Measurements from ENCODE around the gene HSF2.
"Not testable (repeated sequence)": the region's sequence is repeated elsewhere in the genome, so short reads cannot be mapped to it uniquely, and the experiment has no call there.

The HSF2 gene

GRCh38 chr6:122416825-122417224, 17.4 kb downstream of the HSF2 start:
- H3K27ac Mint-ChIP-seq, result no peak overlapping the region
- no peak for ATAC-seq

DNA sequence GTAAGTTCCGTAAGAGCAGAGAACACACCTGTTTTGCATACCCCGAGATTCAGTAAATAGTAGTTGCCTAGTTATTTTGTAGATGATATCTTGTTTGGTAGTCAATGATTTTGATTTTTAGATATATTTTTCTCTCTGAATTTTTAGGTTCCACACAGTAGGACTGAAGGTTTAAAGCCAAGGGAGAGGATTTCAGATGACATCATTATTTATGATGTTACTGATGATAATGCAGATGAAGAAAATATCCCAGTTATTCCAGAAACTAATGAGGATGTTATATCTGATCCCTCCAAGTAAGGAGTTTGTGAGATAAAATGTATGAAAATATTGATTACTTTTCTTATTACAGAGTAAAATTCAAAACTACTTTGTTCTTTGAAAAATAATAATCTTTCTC, 22.6 kb downstream of the HSF2 start:
- no peak overlapping the region for H3K4me3 Mint-ChIP-seq
- H3K9me3 Mint-ChIP-seq, result no peaks in the 10 kb centered on the region
- no peaks in the 10 kb centered on the region for H3K4me1 Mint-ChIP-seq
- no peak for ATAC-seq
- no peaks in the 10 kb centered on the region for H3K27me3 Mint-ChIP-seq
- H3K27ac Mint-ChIP-seq, result no peak overlapping the region
- peaks cover 43% of the 10 kb centered on the region for H3K36me3 Mint-ChIP-seq

More at GRCh38 chr6:122416825-122417224, 17.4 kb downstream of the HSF2 start:
- H3K9me3 Mint-ChIP-seq, result no peaks in the 10 kb centered on the region
- H3K36me3 Mint-ChIP-seq, result peaks cover 28% of the 10 kb centered on the region
- H3K4me3 Mint-ChIP-seq, result no peak overlapping the region
- no peaks in the 10 kb centered on the region for H3K4me1 Mint-ChIP-seq
- no peaks in the 10 kb centered on the region for H3K27me3 Mint-ChIP-seq

- no peak for ATAC-seq
- Mint-ChIP-seq H3K4me3 (no peak overlapping the region), H3K9me3 (no peaks in the 10 kb centered on the region), H3K27ac (no peak overlapping the region), H3K27me3 (no peaks in the 10 kb centered on the region), H3K36me3 (peaks cover 50% of the 10 kb centered on the region), H3K4me1 (no peaks in the 10 kb centered on the region)
Observed at GRCh38 chr6:122422614-122423267, 23.3 kb downstream of the HSF2 start.

DNA sequence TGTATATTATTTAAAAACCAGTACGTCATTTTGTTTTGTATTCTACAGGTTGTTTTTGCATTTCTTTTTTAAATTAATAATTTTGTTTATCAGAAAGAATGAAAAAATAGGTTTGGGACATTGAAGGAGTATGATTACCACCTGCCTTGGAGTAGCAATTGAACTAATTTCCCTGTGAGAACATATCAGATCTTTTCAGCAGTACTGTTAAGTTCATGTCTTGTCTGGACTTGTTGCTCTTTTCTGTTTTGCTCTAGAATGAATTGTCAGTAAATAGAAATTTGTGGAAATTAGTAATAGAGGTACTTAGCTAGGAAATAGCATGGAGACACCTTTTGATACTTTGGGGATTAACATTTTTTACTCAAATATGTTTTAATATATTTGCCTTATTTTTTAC, 24.3 kb downstream of the HSF2 start:
- Mint-ChIP-seq H3K4me1 (no peaks in the 10 kb centered on the region), H3K36me3 (peaks cover 50% of the 10 kb centered on the region), H3K27me3 (no peaks in the 10 kb centered on the region), H3K9me3 (no peaks in the 10 kb centered on the region), H3K4me3 (no peak overlapping the region), H3K27ac (no peak overlapping the region)
- no peak for ATAC-seq

GRCh38 chr6:122426597-122426996, 27.1 kb downstream of the HSF2 start:
- no peak for ATAC-seq
- H3K4me3 Mint-ChIP-seq, result no peak overlapping the region
- no peaks in the 10 kb centered on the region for H3K4me1 Mint-ChIP-seq
- no peaks in the 10 kb centered on the region for H3K27me3 Mint-ChIP-seq
- peaks cover 60% of the 10 kb centered on the region for H3K36me3 Mint-ChIP-seq
- H3K9me3 Mint-ChIP-seq, result no peaks in the 10 kb centered on the region
- H3K27ac Mint-ChIP-seq, result no peak overlapping the region

GRCh38 chr6:122428781-122429180, 29.3 kb downstream of the HSF2 start:
- Mint-ChIP-seq H3K4me1 (no peaks in the 10 kb centered on the region), H3K9me3 (no peaks in the 10 kb centered on the region), H3K27me3 (no peaks in the 10 kb centered on the region), H3K4me3 (no peak overlapping the region), H3K36me3 (peaks cover 55% of the 10 kb centered on the region), H3K27ac (no peak overlapping the region)
- no peak for ATAC-seq

DNA sequence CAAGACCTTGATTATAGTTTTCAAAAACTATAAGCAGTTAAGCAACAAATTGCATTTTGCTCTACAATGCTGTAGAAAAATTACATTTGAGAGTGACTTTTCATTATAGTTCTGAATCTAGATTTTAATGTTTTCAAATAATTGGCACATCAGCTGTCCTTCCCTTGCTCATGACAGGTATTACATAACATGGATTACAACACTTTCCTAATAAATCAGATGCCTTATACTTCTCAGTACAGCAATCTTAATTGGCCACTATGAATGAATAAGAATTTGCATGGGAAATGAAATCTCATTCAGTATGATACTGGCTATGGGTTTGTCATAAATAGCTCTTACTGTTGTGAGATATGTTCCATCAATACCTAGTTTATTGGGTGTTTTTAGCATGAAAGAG, 29.9 kb downstream of the HSF2 start:
- Mint-ChIP-seq H3K27me3 (no peaks in the 10 kb centered on the region), H3K4me3 (no peak overlapping the region), H3K36me3 (peaks cover 54% of the 10 kb centered on the region), H3K27ac (no peak overlapping the region), H3K4me1 (no peaks in the 10 kb centered on the region), H3K9me3 (no peaks in the 10 kb centered on the region)
- no peak for ATAC-seq

- H3K27me3 Mint-ChIP-seq, result no peaks in the 10 kb centered on the region
- H3K4me1 Mint-ChIP-seq, result no peaks in the 10 kb centered on the region
- no peaks in the 10 kb centered on the region for H3K9me3 Mint-ChIP-seq
- H3K4me3 Mint-ChIP-seq, result no peak overlapping the region
- ATAC-seq, result no peak
- H3K36me3 Mint-ChIP-seq, result peaks cover 45% of the 10 kb centered on the region
- no peak overlapping the region for H3K27ac Mint-ChIP-seq
Observed at GRCh38 chr6:122431780-122432179, 32.3 kb downstream of the HSF2 start.

DNA sequence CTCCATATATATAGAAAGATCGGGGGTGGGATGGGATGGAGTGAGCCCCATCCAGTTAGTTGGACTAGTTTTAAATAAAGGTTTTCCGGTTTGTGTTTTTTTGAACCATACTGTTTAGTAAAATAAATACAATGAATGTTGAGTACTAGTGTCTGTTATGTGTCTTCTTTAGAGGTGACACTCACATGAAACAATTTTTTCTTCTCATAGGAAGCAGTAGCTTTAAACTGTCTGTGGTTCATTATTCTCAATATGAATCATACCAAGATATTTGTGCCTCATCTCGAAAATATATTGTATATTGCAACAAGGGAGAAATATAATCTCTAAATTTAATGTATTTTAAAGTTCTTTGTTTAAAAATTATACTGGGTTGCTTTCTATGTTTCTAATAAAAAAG, 33.4 kb downstream of the HSF2 start:
- no peak overlapping the region for H3K27ac Mint-ChIP-seq
- no peak overlapping the region for H3K4me3 Mint-ChIP-seq
- peaks cover 47% of the 10 kb centered on the region for H3K36me3 Mint-ChIP-seq
- H3K4me1 Mint-ChIP-seq, result no peaks in the 10 kb centered on the region
- ATAC-seq, result no peak
- H3K27me3 Mint-ChIP-seq, result no peaks in the 10 kb centered on the region
- no peaks in the 10 kb centered on the region for H3K9me3 Mint-ChIP-seq

- H3K27me3 Mint-ChIP-seq, result no peaks in the 10 kb centered on the region
- H3K27ac Mint-ChIP-seq, result no peak overlapping the region
- H3K4me1 Mint-ChIP-seq, result no peaks in the 10 kb centered on the region
- peaks cover 73% of the 10 kb centered on the region for H3K36me3 Mint-ChIP-seq
- no peak overlapping the region for H3K4me3 Mint-ChIP-seq
- ATAC-seq, result no peak
- H3K9me3 Mint-ChIP-seq, result peaks cover 10% of the 10 kb centered on the region
Observed at GRCh38 chr6:122438975-122439374, 39.5 kb downstream of the HSF2 start.

GRCh38 chr6:122445274-122445673, 45.8 kb downstream of the HSF2 start:
- no peaks in the 10 kb centered on the region for H3K27me3 Mint-ChIP-seq
- H3K27ac Mint-ChIP-seq, result no peak overlapping the region
- no peaks in the 10 kb centered on the region for H3K9me3 Mint-ChIP-seq
- no peak for ATAC-seq
- peaks cover 51% of the 10 kb centered on the region for H3K36me3 Mint-ChIP-seq
- no peaks in the 10 kb centered on the region for H3K4me1 Mint-ChIP-seq
- no peak overlapping the region for H3K4me3 Mint-ChIP-seq

DNA sequence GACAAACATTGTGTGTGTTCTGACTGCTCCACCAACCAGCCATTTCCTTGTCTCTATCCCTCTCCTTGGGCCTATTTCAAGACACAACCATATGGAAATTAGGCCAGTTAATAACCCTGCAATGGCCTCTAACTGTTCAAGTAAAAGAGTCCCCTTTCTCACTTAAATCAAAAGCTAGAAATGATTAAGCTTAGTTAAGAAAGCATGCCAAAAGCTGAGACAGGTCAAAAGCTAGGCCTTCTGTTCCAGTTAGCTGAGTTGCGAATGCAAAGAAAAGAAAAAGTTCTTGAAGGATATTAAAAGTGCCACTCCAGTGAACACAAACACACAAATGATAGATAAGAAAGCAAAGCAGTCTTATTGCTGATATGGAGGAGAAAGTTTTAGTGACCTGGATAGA, 49.6 kb downstream of the HSF2 start:
- no peak for ATAC-seq
- peaks cover 50% of the 10 kb centered on the region for H3K36me3 Mint-ChIP-seq
- peak overlapping the region; percentile 65 for H3K27ac Mint-ChIP-seq
- H3K4me3 Mint-ChIP-seq, result no peak overlapping the region
- H3K4me1 Mint-ChIP-seq, result no peaks in the 10 kb centered on the region
- H3K9me3 Mint-ChIP-seq, result no peaks in the 10 kb centered on the region
- H3K27me3 Mint-ChIP-seq, result no peaks in the 10 kb centered on the region

DNA sequence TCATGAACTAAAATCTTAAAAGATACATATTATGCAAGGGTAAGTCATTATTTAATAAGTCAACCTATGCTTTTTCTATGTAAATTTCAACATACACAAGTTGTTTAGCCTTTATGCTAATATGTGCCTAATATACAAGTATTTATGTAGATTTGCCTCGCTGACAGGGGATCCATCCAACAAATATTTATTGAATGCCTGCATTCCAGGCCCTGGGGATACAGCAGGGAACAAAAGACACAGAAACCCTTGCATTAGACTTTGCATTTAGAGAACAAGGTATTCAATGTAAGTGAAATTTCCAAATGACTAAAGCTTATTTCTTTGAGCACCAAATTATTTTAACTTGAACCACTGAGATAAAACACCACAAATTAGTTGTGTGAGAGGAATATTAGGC, 53.1 kb downstream of the HSF2 start:
- Mint-ChIP-seq H3K4me3 (no peak overlapping the region), H3K27me3 (no peaks in the 10 kb centered on the region), H3K9me3 (no peaks in the 10 kb centered on the region), H3K27ac (no peak overlapping the region), H3K4me1 (peaks cover 11% of the 10 kb centered on the region), H3K36me3 (peaks cover 56% of the 10 kb centered on the region)
- ATAC-seq, result no peak

- Mint-ChIP-seq H3K27me3 (no peaks in the 10 kb centered on the region), H3K4me1 (peaks cover 33% of the 10 kb centered on the region), H3K36me3 (peaks cover 59% of the 10 kb centered on the region), H3K4me3 (no peak overlapping the region), H3K9me3 (no peaks in the 10 kb centered on the region), H3K27ac (no peak overlapping the region)
- ATAC-seq, result no peak
Observed at GRCh38 chr6:122454673-122455072, 55.2 kb downstream of the HSF2 start.

- not testable (repeated sequence) for H3K9me3 Mint-ChIP-seq, H3K27ac Mint-ChIP-seq, H3K4me3 Mint-ChIP-seq, H3K27me3 Mint-ChIP-seq, ATAC-seq
- H3K4me1 Mint-ChIP-seq, result peaks cover 37% of the 10 kb centered on the region
- H3K36me3 Mint-ChIP-seq, result peaks cover 56% of the 10 kb centered on the region
Observed at GRCh38 chr6:122455116-122455515, 55.7 kb downstream of the HSF2 start.

DNA sequence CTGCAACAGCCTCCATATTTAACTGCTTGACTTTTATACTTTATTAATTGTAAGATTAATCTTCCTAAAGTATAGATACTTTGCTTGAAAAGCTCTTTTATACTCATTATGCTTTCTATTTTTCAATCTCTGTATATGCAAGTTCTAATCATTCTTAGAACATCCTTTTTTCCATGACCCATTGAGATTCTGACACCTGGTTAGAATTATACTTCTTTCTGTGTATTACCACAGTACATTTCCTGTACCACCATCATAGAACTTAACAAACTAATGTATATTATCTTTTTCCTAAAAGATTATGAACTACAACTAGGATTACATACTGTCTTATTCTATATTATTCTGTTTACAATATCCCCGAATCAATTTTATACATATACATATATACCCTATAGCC, 58.6 kb downstream of the HSF2 start:
- no peak for ATAC-seq
- no peaks in the 10 kb centered on the region for H3K27me3 Mint-ChIP-seq
- peaks cover 64% of the 10 kb centered on the region for H3K4me1 Mint-ChIP-seq
- H3K9me3 Mint-ChIP-seq, result no peaks in the 10 kb centered on the region
- peaks cover 59% of the 10 kb centered on the region for H3K36me3 Mint-ChIP-seq
- no peak overlapping the region for H3K27ac Mint-ChIP-seq
- no peak overlapping the region for H3K4me3 Mint-ChIP-seq

GRCh38 chr6:122459240-122459639, 59.8 kb downstream of the HSF2 start:
- H3K9me3 Mint-ChIP-seq, result no peaks in the 10 kb centered on the region
- peaks cover 71% of the 10 kb centered on the region for H3K4me1 Mint-ChIP-seq
- no peak for ATAC-seq
- H3K27ac Mint-ChIP-seq, result peak overlapping the region; percentile 32
- H3K27me3 Mint-ChIP-seq, result no peaks in the 10 kb centered on the region
- H3K4me3 Mint-ChIP-seq, result no peak overlapping the region
- H3K36me3 Mint-ChIP-seq, result peaks cover 54% of the 10 kb centered on the region

Data from stimulated activated memory B cell treated with anti-CD40 and anti-IgM and Interleukin-4, amounts not matched to agents 10 μg/mL and 1 μg/mL and 100 μg/mL, for 72 hours (primary cell).